ENCODE measurements around the gene CFDP1. TPM values are rescaled to one million over a fixed set of nuclear protein-coding genes. Genes with fewer than 3 reads are reported as not detected.

The CFDP1 gene
- total and polyA plus RNA-seq, 2 donors (not counting 1 experiment from before 2014, with no cell fraction given): 6.3 to 42.8 TPM

DNA sequence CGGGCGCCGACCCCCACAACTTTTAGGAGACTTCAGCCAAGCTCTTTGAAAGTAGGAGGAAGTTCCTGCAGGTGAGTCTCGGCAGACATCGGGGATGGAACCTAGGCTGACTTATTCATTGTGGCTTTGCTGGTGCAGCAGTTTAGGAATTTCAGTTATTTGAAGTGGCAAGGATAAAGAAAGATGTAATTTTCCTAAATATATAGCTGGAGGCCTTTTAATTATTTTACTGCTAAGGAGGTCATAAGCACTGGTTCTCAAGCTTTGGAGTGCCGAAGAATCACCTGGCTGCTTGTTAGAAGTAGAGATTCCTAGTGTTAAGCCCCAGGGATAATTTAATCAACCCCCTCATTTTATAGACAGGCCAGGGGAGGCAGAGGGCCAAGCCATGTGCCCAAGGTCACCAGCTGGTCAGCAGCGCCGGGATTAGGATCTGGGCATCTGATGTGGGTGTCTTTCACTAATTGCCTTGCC, 152.9 kb downstream of the CFDP1 start:
- Histone ChIP-seq H3K4me2 (replicated peaks; ENCODE audit: low read depth, low read length, poor library complexity, severe bottlenecking) (no peak overlapping the region), H2AFZ (ENCODE audit: insufficient read depth, low read depth, low read length, poor library complexity, severe bottlenecking) (no peak overlapping the region), H3K27ac (ENCODE audit: low read length in 2 of 2) (no peak overlapping the region), H3K36me3 (replicated peaks in 1 of 2; ENCODE audit: control extremely low read depth in 1 of 2, control insufficient read depth in 1 of 2, extremely low read depth in 1 of 2, insufficient read depth in 2 of 2, low read length in 1 of 2) (no peaks in the 10 kb centered on the region), H3K79me2 (ENCODE audit: control insufficient read depth, insufficient read depth, low read length) (no peaks in the 10 kb centered on the region), H3K9ac (ENCODE audit: low read length) (no peak overlapping the region), H3K9me3 (ENCODE audit: control extremely low read depth in 1 of 3, control insufficient read depth in 2 of 3, insufficient read depth in 1 of 3, low read length in 2 of 3) (peaks cover 0 to 3% (median 0%) of the 10 kb centered on the region in 3 donors), H3K4me3 (ENCODE audit: control extremely low read depth in 1 of 5, extremely low read depth in 1 of 5, insufficient read depth in 1 of 5, low read depth in 2 of 5, low read length in 4 of 5) (no peak overlapping the region), H3K4me1 (ENCODE audit: control insufficient read depth in 2 of 2, insufficient read depth in 2 of 2, low read length in 2 of 2) (no peaks in the 10 kb centered on the region), H3K27me3 (replicated peaks in 1 of 4; ENCODE audit: control extremely low read depth in 1 of 4, control insufficient read depth in 3 of 4, insufficient read depth in 4 of 4, low read length in 3 of 4) (peaks cover 0 to 12% (median 0%) of the 10 kb centered on the region in 4 experiments), H4K20me1 (ENCODE audit: control insufficient read depth, insufficient read depth, low read length, poor library complexity, severe bottlenecking) (no peaks in the 10 kb centered on the region)
- Mint-ChIP-seq H3K4me3 (no peak overlapping the region), H3K9me3 (ENCODE audit: insufficient read depth) (no peaks in the 10 kb centered on the region), H3K4me1 (no peaks in the 10 kb centered on the region), H3K27me3 (no peaks in the 10 kb centered on the region), H3K27ac (no peak overlapping the region)
- TF ChIP-seq EZH2 (IDR thresholded peaks at IDR 0.05; ENCODE audit: borderline replicate concordance, insufficient read depth, low read depth, low read length, poor library complexity, severe bottlenecking): no peak
- no peak for TF ChIP-seq CTCF (IDR thresholded peaks at IDR 0.05)
- WGBS (ENCODE audit: insufficient coverage): 69% methylated on average over 2 of the region's 8 CpGs
- ChIA-PET CTCF (interaction anchor here (0.9 kb wide), 1 partner anchor 19 kb away, joined by 3 read pairs; no protein-coding TSS in a partner anchor), POLR2A (no interaction called here)
- intact Hi-C loops (cut with micrococcal nuclease): no loop called here
- no peak for DNase-seq
- ATAC-seq (ENCODE audit: low read depth): no peak

GRCh38 chr16:75279305-75279704, 154.0 kb downstream of the CFDP1 start:
- Histone ChIP-seq H3K79me2 (ENCODE audit: control insufficient read depth, insufficient read depth, low read length) (no peaks in the 10 kb centered on the region), H3K27me3 (replicated peaks in 1 of 4; ENCODE audit: control extremely low read depth in 1 of 4, control insufficient read depth in 3 of 4, insufficient read depth in 4 of 4, low read length in 3 of 4) (peaks cover 0 to 15% (median 0%) of the 10 kb centered on the region in 4 experiments), H3K36me3 (replicated peaks in 1 of 2; ENCODE audit: control extremely low read depth in 1 of 2, control insufficient read depth in 1 of 2, extremely low read depth in 1 of 2, insufficient read depth in 2 of 2, low read length in 1 of 2) (no peaks in the 10 kb centered on the region), H3K9me3 (ENCODE audit: control extremely low read depth in 1 of 3, control insufficient read depth in 2 of 3, insufficient read depth in 1 of 3, low read length in 2 of 3) (peaks cover 0 to 3% (median 0%) of the 10 kb centered on the region in 3 donors), H3K4me3 (ENCODE audit: control extremely low read depth in 1 of 5, extremely low read depth in 1 of 5, insufficient read depth in 1 of 5, low read depth in 2 of 5, low read length in 4 of 5) (no peak overlapping the region), H3K4me1 (ENCODE audit: control insufficient read depth in 2 of 2, insufficient read depth in 2 of 2, low read length in 2 of 2) (no peaks in the 10 kb centered on the region), H3K9ac (ENCODE audit: low read length) (no peak overlapping the region), H3K4me2 (replicated peaks; ENCODE audit: low read depth, low read length, poor library complexity, severe bottlenecking) (no peak overlapping the region), H4K20me1 (ENCODE audit: control insufficient read depth, insufficient read depth, low read length, poor library complexity, severe bottlenecking) (no peaks in the 10 kb centered on the region), H2AFZ (ENCODE audit: insufficient read depth, low read depth, low read length, poor library complexity, severe bottlenecking) (no peak overlapping the region), H3K27ac (ENCODE audit: low read length in 2 of 2) (no peak overlapping the region)
- no peak for TF ChIP-seq CTCF (IDR thresholded peaks at IDR 0.05)
- TF ChIP-seq EZH2 (IDR thresholded peaks at IDR 0.05; ENCODE audit: borderline replicate concordance, insufficient read depth, low read depth, low read length, poor library complexity, severe bottlenecking): no peak
- ATAC-seq (ENCODE audit: low read depth) (no peak), DNase-seq (no peak)
- 23% methylated on average over 9 of the region's 10 CpGs for WGBS (ENCODE audit: insufficient coverage)
- Mint-ChIP-seq H3K4me1 (no peaks in the 10 kb centered on the region), H3K9me3 (ENCODE audit: insufficient read depth) (no peaks in the 10 kb centered on the region), H3K4me3 (no peak overlapping the region), H3K27me3 (peaks cover 5% of the 10 kb centered on the region), H3K27ac (no peak overlapping the region)
- intact Hi-C loops (cut with micrococcal nuclease): no loop called here
- ChIA-PET POLR2A (no interaction called here), CTCF (no interaction called here)

Measured in B cell (primary cell).